ENCODE results near the gene DNAL4. TPM values are rescaled to one million over a fixed set of nuclear protein-coding genes. Genes with fewer than 3 reads are reported as not detected.
A peak's percentile ranks its signal among the peaks of the same experiment; 100 is the strongest.

The DNAL4 gene
- total and polyA plus RNA-seq, 10 of the 15 experiments (the other 5 are each of a cell fraction or from before 2014, with no cell fraction given): 0.35 to 8.5 (median 6.3) TPM; not detected in 1

DNA sequence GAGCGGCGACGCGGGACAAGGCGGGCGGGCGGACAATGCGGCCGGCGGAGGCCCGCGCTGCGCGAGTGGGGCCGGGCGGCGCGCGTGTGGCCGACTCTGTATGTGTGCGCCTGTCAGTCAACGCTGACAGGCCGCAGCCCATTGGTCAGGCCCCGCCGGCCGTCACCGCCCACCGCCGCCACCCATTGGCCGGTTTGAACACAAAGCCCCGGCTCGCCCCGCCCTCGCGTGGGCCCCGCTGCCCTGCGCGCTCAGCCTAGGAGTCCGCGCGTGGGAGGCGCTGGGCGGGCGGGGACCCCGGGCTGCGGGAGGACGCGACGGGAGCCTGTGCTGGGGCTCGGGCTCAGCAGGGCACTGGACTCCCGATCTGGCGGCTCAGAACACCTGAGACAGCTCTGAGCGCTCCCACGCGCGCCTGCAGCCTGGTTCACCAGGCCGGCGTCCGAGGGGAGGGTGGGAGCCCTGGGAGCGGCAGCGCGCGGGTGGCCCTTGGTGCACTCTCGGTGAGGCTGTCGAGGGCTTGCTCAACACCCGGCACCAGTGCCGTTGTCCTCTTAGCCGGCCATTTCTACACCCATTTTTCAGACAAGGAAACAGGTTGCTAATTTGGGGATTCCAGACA, 37.9 kb downstream of the DNAL4 start, which contains the start of gene SUN2 (continued):
- TF ChIP-seq, protein P1, sequence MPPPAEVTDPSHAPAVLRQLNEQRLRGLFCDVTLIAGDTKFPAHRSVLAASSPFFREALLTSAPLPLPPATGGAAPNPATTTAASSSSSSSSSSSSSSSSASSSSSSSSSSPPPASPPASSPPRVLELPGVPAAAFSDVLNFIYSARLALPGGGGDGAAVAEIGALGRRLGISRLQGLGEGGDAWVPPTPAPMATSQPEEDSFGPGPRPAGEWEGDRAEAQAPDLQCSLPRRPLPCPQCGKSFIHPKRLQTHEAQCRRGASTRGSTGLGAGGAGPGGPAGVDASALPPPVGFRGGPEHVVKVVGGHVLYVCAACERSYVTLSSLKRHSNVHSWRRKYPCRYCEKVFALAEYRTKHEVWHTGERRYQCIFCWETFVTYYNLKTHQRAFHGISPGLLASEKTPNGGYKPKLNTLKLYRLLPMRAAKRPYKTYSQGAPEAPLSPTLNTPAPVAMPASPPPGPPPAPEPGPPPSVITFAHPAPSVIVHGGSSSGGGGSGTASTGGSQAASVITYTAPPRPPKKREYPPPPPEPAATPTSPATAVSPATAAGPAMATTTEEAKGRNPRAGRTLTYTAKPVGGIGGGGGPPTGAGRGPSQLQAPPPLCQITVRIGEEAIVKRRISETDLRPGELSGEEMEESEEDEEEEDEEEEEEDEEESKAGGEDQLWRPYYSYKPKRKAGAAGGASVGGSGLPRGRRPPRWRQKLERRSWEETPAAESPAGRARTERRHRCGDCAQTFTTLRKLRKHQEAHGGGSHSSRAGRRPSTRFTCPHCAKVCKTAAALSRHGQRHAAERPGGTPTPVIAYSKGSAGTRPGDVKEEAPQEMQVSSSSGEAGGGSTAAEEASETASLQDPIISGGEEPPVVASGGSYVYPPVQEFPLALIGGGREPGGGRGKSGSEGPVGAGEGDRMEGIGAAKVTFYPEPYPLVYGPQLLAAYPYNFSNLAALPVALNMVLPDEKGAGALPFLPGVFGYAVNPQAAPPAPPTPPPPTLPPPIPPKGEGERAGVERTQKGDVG (CRISPR knock-in tag; IDR thresholded peaks at IDR 0.05): no peak
- TF ChIP-seq RFX5 (IDR thresholded peaks at IDR 0.05; ENCODE audit: low read depth, low read length) (peak; percentile 72; the same call in 1 of the 2 replicates), GATAD2B (conservative IDR thresholded peaks at IDR 0.05; ENCODE audit: low read depth) (peak; percentile 97), HDAC6 (IDR thresholded peaks at IDR 0.05; ENCODE audit: unreplicated experiment) (no peak), NR2C1 (IDR thresholded peaks at IDR 0.05) (no peak; the same call in 1 of the 2 replicates), BCL11A (IDR thresholded peaks at IDR 0.05; ENCODE audit: low read depth, low read length) (no peak), YBX1 (IDR thresholded peaks at IDR 0.05) (no peak), TCF3 (IDR thresholded peaks at IDR 0.05; ENCODE audit: borderline replicate concordance, insufficient read depth, low read depth, low read length) (no peak), CREB1 (IDR thresholded peaks at IDR 0.05; ENCODE audit: low read depth) (peak; percentile 60; the same call in 1 of the 2 replicates), MTA2 (IDR thresholded peaks at IDR 0.05; ENCODE audit: low read depth) (no peak), ZNF207 (IDR thresholded peaks at IDR 0.05; ENCODE audit: borderline replicate concordance) (no peak; the same call in 1 of the 2 replicates), RUNX3 (IDR thresholded peaks at IDR 0.05; ENCODE audit: low read length) (no peak), FOS (IDR thresholded peaks at IDR 0.05; ENCODE audit: borderline replicate concordance, extremely low read depth, insufficient read length) (no peak), EP300 (IDR thresholded peaks at IDR 0.05; ENCODE audit: borderline replicate concordance in 1 of 2, control insufficient read depth in 1 of 2, low read depth in 2 of 2, low read length in 2 of 2) (no peak), IRF4 (IDR thresholded peaks at IDR 0.05; ENCODE audit: low read depth, low read length) (no peak), MXI1 (IDR thresholded peaks at IDR 0.05; ENCODE audit: low read depth, low read length) (peak; percentile 45), PAX8 (IDR thresholded peaks at IDR 0.05) (no peak), SP1 (IDR thresholded peaks at IDR 0.05; ENCODE audit: low read depth, low read length) (peak; percentile 90), NFXL1 (IDR thresholded peaks at IDR 0.05; ENCODE audit: borderline replicate concordance) (no peak), MYB (IDR thresholded peaks at IDR 0.05; ENCODE audit: borderline replicate concordance, low read depth, low read length) (no peak), RB1 (IDR thresholded peaks at IDR 0.05; ENCODE audit: borderline replicate concordance) (no peak), POLR2AphosphoS5 (IDR thresholded peaks at IDR 0.05; ENCODE audit: low read length) (no peak; the same call in 1 of the 2 replicates)
- TF ChIP-seq, protein P2, sequence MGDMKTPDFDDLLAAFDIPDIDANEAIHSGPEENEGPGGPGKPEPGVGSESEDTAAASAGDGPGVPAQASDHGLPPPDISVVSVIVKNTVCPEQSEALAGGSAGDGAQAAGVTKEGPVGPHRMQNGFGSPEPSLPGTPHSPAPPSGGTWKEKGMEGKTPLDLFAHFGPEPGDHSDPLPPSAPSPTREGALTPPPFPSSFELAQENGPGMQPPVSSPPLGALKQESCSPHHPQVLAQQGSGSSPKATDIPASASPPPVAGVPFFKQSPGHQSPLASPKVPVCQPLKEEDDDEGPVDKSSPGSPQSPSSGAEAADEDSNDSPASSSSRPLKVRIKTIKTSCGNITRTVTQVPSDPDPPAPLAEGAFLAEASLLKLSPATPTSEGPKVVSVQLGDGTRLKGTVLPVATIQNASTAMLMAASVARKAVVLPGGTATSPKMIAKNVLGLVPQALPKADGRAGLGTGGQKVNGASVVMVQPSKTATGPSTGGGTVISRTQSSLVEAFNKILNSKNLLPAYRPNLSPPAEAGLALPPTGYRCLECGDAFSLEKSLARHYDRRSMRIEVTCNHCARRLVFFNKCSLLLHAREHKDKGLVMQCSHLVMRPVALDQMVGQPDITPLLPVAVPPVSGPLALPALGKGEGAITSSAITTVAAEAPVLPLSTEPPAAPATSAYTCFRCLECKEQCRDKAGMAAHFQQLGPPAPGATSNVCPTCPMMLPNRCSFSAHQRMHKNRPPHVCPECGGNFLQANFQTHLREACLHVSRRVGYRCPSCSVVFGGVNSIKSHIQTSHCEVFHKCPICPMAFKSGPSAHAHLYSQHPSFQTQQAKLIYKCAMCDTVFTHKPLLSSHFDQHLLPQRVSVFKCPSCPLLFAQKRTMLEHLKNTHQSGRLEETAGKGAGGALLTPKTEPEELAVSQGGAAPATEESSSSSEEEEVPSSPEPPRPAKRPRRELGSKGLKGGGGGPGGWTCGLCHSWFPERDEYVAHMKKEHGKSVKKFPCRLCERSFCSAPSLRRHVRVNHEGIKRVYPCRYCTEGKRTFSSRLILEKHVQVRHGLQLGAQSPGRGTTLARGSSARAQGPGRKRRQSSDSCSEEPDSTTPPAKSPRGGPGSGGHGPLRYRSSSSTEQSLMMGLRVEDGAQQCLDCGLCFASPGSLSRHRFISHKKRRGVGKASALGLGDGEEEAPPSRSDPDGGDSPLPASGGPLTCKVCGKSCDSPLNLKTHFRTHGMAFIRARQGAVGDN (IDR thresholded peaks at IDR 0.05): peak; percentile 22; the same call in 1 of the 2 replicates
- TF ChIP-seq, protein P3, sequence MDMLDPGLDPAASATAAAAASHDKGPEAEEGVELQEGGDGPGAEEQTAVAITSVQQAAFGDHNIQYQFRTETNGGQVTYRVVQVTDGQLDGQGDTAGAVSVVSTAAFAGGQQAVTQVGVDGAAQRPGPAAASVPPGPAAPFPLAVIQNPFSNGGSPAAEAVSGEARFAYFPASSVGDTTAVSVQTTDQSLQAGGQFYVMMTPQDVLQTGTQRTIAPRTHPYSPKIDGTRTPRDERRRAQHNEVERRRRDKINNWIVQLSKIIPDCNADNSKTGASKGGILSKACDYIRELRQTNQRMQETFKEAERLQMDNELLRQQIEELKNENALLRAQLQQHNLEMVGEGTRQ (IDR thresholded peaks at IDR 0.05; ENCODE audit: borderline replicate concordance, low read depth, low read length): no peak
